MM.1S (cell line): ENCODE measurements around the gene SCGB3A1.

ENCODE experiments used
- DNase-seq: peaks from one replicate; pipeline ENCODE4 v3.0.0-alpha.2; 2015
- H2AFZ ChIP-seq: fragments of 300-600 bp; sonication (generic); 2 replicates; pipeline ENCODE4 v1.6.0; 2016; ENCODE audit warnings: antibody characterized with exemption, low read length
- H3F3A ChIP-seq: fragments of 300-600 bp; sonication (generic); 2 replicates; pipeline ENCODE4 v1.6.1; 2016; ENCODE audit warnings: mild to moderate bottlenecking, antibody characterized with exemption, low read length, moderate library complexity, mixed read lengths; ENCODE audit not compliant: insufficient read depth
- H3K27ac ChIP-seq: fragments of 300-600 bp; sonication (generic); 2 replicates; pipeline ENCODE4 v1.5.1; 2016; ENCODE audit warnings: mild to moderate bottlenecking, low read length
- H3K27me3 ChIP-seq: fragments of 300-600 bp; sonication (generic); replicated peaks from 2 replicates; pipeline ENCODE4 v1.6.0; 2016; ENCODE audit warnings: low read length; ENCODE audit not compliant: insufficient read depth
- H3K36me3 ChIP-seq: fragments of 300-600 bp; sonication (generic); replicated peaks from 2 replicates; pipeline ENCODE4 v1.6.1; 2016; ENCODE audit warnings: mild to moderate bottlenecking, low read length, mixed read lengths; ENCODE audit not compliant: insufficient read depth
- H3K4me1 ChIP-seq: fragments of 300-600 bp; sonication (generic); 2 replicates; pipeline ENCODE4 v1.6.1; 2016; ENCODE audit warnings: low read length, mixed read lengths
- H3K4me2 ChIP-seq: fragments of 300-600 bp; sonication (generic); 2 replicates; pipeline ENCODE4 v1.6.0; 2016; ENCODE audit warnings: low read depth, low read length
- H3K4me3 ChIP-seq: fragments of 300-600 bp; sonication (generic); 2 replicates; pipeline ENCODE4 v1.5.1; 2016; ENCODE audit warnings: low read length, mixed read lengths
- H3K79me2 ChIP-seq: fragments of 300-600 bp; sonication (generic); 2 replicates; pipeline ENCODE4 v1.6.1; 2016; ENCODE audit warnings: mixed run types, low read length, mixed read lengths
- H3K9ac ChIP-seq: fragments of 300-600 bp; sonication (generic); 2 replicates; pipeline ENCODE4 v1.6.1; 2016; ENCODE audit warnings: low read length, mixed read lengths
- H3K9me2 ChIP-seq: fragments of 300-600 bp; sonication (generic); replicated peaks from 2 replicates; pipeline ENCODE4 v1.6.1; 2016; ENCODE audit warnings: mild to moderate bottlenecking, low read length, mixed read lengths; ENCODE audit not compliant: insufficient read depth
- H3K9me3 ChIP-seq: fragments of 300-600 bp; sonication (generic); replicated peaks from 2 replicates; pipeline ENCODE4 v1.6.1; 2016; ENCODE audit warnings: mild to moderate bottlenecking, low read length, mixed read lengths; ENCODE audit not compliant: insufficient read depth
- H4K20me1 ChIP-seq: fragments of 300-600 bp; sonication (generic); 2 replicates; pipeline ENCODE4 v1.6.1; 2016; ENCODE audit warnings: mild to moderate bottlenecking, low read length, moderate library complexity, mixed read lengths; ENCODE audit not compliant: insufficient read depth
- CTCF ChIP-seq: fragments of 300-600 bp; sonication (generic); IDR thresholded peaks from 2 replicates; pipeline ENCODE4 v1.5.1; 2016; ENCODE audit warnings: antibody characterized with exemption, low read length, mixed read lengths
- EZH2 ChIP-seq: fragments of 300-600 bp; sonication (generic); optimal IDR thresholded peaks from 2 replicates; pipeline ENCODE3; 2017; ENCODE audit warnings: low read depth, mild to moderate bottlenecking, antibody characterized with exemption, low read length, mixed read lengths
- EZH2phosphoT487 ChIP-seq: fragments of 300-600 bp; sonication (generic); IDR thresholded peaks from 2 replicates; pipeline ENCODE4 v1.6.1; 2018; ENCODE audit warnings: antibody characterized with exemption, low read length

Gene SCGB3A1

DNA sequence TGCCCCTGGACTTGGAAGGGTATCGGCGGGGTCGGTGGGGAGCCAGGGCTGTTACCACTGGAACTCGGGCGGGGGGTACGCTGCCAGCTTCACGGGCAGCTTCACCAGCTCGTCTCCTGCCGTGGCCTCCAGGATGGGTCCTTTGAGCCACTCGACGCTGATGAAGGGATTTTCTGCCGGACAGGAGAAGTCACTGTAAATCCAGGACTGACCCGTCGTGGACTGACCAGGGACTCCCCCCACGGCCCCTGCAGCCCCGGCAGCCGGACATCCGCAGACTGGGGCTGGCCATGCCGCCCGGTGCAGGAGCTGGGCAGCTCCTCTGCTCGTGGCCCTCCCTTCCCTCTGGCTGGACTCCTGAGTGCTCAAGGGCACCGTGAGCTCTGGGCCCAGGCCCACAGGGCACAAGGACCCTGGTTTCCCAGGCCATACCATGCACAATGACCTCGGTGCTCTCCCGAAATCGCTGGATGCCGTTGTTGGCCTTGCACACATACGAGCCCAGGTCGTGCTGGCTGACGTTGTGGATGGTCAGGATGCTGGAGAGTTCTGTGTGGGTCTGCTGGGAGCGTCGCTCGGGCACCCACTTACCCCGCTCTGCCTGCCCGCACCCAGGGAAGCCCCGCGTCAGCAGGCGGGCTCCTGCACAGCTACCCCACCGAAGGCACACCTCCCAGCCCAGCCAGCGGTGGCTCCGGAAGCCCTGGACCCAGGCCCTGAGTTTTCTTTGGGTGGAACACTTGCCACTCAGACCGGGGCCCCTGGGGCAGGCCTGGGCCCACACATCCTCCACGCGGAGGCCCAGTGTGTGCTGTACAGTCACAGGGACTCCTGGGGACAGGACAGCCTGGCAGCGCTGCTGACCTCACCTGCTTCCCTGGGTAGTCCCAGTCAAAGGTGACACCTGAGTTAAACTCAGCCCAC lies 37.8 kb upstream of the SCGB3A1 start:
- Histone ChIP-seq H3K4me1 (no peaks in the 10 kb centered on the region), H3K9ac (no peak overlapping the region), H3K4me3 (no peak overlapping the region), H3K79me2 (no peaks in the 10 kb centered on the region), H3K36me3 (no peaks in the 10 kb centered on the region), H3K9me2 (no peaks in the 10 kb centered on the region), H3K27ac (no peak overlapping the region), H3K4me2 (no peak overlapping the region), H3K9me3 (no peaks in the 10 kb centered on the region), H3F3A (no peaks in the 10 kb centered on the region), H3K27me3 (peaks cover 65% of the 10 kb centered on the region), H2AFZ (no peak overlapping the region), H4K20me1 (no peaks in the 10 kb centered on the region)
- no peak for DNase-seq
- TF ChIP-seq EZH2 (no peak), CTCF (no peak), EZH2phosphoT487 (no peak)

- H4K20me1 ChIP-seq = no peaks in the 10 kb centered on the region
- H3K27ac ChIP-seq = no peak overlapping the region
- H3K4me1 ChIP-seq = no peaks in the 10 kb centered on the region
- no peak for DNase-seq
- TF ChIP-seq CTCF = no peak
- no peak for TF ChIP-seq EZH2phosphoT487
- no peak for TF ChIP-seq EZH2
- H3F3A ChIP-seq = no peaks in the 10 kb centered on the region
- no peaks in the 10 kb centered on the region for H3K36me3 ChIP-seq
- H3K9ac ChIP-seq = no peak overlapping the region
- peaks cover 61% of the 10 kb centered on the region for H3K27me3 ChIP-seq
- no peak overlapping the region for H2AFZ ChIP-seq
- H3K4me2 ChIP-seq = no peak overlapping the region
- H3K9me3 ChIP-seq = no peaks in the 10 kb centered on the region
- no peaks in the 10 kb centered on the region for H3K9me2 ChIP-seq
- no peak overlapping the region for H3K4me3 ChIP-seq
- H3K79me2 ChIP-seq = no peaks in the 10 kb centered on the region
Observed at GRCh38 chr5:180628211-180628610, 36.9 kb upstream of the SCGB3A1 start.

DNA sequence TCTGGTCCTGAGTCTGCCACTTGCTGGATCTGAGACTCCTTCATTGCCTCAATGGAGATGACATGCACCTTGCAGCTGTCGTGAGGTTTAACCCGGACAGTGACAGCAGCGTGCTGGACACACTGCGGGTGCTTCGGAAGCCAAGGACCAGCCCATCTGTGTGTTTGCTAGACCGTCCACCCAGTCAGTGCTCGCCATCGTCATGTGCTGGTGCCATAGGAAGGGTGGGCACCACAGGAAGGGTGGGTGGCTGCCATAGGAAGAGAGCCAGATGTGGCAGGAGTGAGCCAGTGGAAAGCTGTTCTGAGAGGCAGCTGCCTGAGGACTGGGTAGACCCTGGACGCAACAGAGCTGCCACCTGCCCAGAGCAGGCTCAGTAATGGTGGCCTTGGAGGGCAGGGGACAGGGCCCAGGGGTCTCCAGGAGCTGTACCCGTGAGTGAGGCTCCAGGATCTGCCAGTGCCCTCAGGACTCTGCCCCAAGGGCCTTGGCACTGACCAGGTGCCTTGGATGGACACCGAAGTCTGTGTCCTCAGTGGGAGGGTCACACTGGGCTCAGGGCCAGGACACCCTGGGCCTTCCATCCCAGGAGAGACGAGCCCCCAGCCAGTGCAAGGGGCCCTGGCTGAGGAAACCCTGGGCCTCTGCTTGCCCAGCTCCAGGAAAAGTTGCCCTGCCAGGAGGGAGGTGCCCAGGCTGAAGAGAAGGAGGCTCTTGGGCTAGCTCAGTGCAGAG lies 36.3 kb upstream of the SCGB3A1 start:
- Histone ChIP-seq H3K9ac (no peak overlapping the region), H3K9me2 (no peaks in the 10 kb centered on the region), H3F3A (no peaks in the 10 kb centered on the region), H3K36me3 (no peaks in the 10 kb centered on the region), H2AFZ (no peak overlapping the region), H3K79me2 (no peaks in the 10 kb centered on the region), H3K27ac (no peak overlapping the region), H3K9me3 (no peaks in the 10 kb centered on the region), H3K27me3 (peaks cover 59% of the 10 kb centered on the region), H4K20me1 (no peaks in the 10 kb centered on the region), H3K4me2 (no peak overlapping the region), H3K4me3 (no peak overlapping the region), H3K4me1 (no peaks in the 10 kb centered on the region)
- TF ChIP-seq CTCF (no peak), EZH2phosphoT487 (no peak), EZH2 (no peak)
- DNase-seq = no peak
